ENCODE measurements around the gene KIR3DL3. TPM values are rescaled to one million over a fixed set of nuclear protein-coding genes. Genes with fewer than 3 reads are reported as not detected.
"Not testable (repeated sequence)": the region's sequence is repeated elsewhere in the genome, so short reads cannot be mapped to it uniquely, and the experiment has no call there.

The KIR3DL3 gene
- total RNA-seq, 1 donor: not detected

DNA sequence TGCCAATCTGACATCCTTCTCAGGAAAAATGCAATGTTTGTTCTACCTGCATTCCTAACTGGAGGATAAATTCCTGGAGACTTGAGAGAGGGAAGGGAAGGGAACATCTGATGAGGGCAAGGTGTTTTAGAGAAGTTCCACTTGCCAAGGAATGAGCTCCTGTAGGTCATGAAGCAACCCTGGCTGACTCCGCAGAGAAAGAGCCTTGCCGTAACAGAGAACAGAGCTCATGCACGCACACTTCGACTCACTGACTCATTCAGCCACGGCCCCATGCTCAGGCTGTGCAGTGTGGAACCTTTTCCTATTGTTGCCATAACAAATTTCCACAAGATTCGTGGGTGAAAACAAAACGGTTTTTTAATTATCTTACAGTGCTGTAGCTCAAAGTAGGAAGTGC is 54.7 kb downstream of the KIR3DL3 start:
- H3K9me3 ChIP-seq (ENCODE audit: low read depth, low read length); H3K4me2 ChIP-seq (ENCODE audit: insufficient read depth, low read length); H3K27ac ChIP-seq (ENCODE audit: low read depth, low read length); H2AFZ ChIP-seq (ENCODE audit: low read length); DNase-seq (ENCODE audit: insufficient read length, low spot score, missing footprints); H3K79me2 ChIP-seq (ENCODE audit: insufficient read depth, low read length); H3K27me3 ChIP-seq (ENCODE audit: insufficient read depth, low read length); H3K36me3 ChIP-seq (ENCODE audit: insufficient read depth, low read length); H4K20me1 ChIP-seq (ENCODE audit: insufficient read depth, low read length); H3K4me1 ChIP-seq (ENCODE audit: insufficient read depth, low read length); H3K4me3 ChIP-seq (ENCODE audit: insufficient read depth, low read length): not testable (repeated sequence)

DNA sequence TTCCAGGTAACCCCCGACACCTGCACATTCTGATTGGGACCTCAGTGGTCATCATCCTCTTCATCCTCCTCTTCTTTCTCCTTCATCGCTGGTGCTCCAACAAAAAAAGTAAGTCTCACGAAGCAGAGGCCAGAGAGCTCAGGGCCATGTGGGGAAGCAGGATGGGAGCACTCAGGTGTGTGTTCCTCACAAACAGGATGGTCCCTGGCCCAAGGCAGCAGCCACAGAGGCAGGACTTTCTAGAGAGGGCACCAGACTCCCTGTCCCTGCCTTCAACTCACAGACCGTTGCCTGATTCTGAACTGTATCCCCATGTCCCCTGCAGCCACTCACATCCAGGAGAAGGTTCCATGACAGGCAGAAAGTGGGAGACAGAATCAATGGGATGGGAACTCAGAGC is 58.7 kb downstream of the KIR3DL3 start:
- not testable (repeated sequence) for H3K9me3 ChIP-seq (ENCODE audit: low read depth, low read length); H3K36me3 ChIP-seq (ENCODE audit: insufficient read depth, low read length); H3K27ac ChIP-seq (ENCODE audit: low read depth, low read length); H3K27me3 ChIP-seq (ENCODE audit: insufficient read depth, low read length); DNase-seq (ENCODE audit: insufficient read length, low spot score, missing footprints); H3K4me2 ChIP-seq (ENCODE audit: insufficient read depth, low read length); H4K20me1 ChIP-seq (ENCODE audit: insufficient read depth, low read length); H3K79me2 ChIP-seq (ENCODE audit: insufficient read depth, low read length); H2AFZ ChIP-seq (ENCODE audit: low read length); H3K4me3 ChIP-seq (ENCODE audit: insufficient read depth, low read length); H3K4me1 ChIP-seq (ENCODE audit: insufficient read depth, low read length)

Small RNA genes lying within 50 kb of the gene (small RNA-seq; reads per million reads assigned to genes)
- gene AC245128.2: not detected
- gene KIR3DP1: not detected

Other genes starting within 250 kb of the KIR3DL3 start
- gene LAIR2, start 221.6 kb upstream of the KIR3DL3 start, total RNA-seq: not detected in 2 replicates
- not detected in 2 replicates for gene LILRA2, start 150.7 kb upstream of the KIR3DL3 start, total RNA-seq
- gene LILRA1, start 130.8 kb upstream of the KIR3DL3 start, total RNA-seq: not detected in 2 replicates
- not detected in 2 replicates for gene LILRB1, start 94.0 kb upstream of the KIR3DL3 start, total RNA-seq
- under 0.01 TPM in 1 of 2 replicates, not detected in the other for gene LILRB4, start 61.5 kb upstream of the KIR3DL3 start, total RNA-seq
- not detected in 2 replicates for gene KIR2DL3, start 14.1 kb downstream of the KIR3DL3 start, total RNA-seq
- gene KIR2DL1, start 45.4 kb downstream of the KIR3DL3 start, total RNA-seq: not detected in 2 replicates
- gene KIR2DL4, start 79.2 kb downstream of the KIR3DL3 start, total RNA-seq: not detected in 2 replicates
- gene KIR3DL1, start 92.0 kb downstream of the KIR3DL3 start, total RNA-seq: not detected in 2 replicates
- not detected in 2 replicates for gene KIR2DS4, start 108.2 kb downstream of the KIR3DL3 start, total RNA-seq
- gene KIR3DL2, start 126.0 kb downstream of the KIR3DL3 start, total RNA-seq: not detected in 2 replicates
- not detected in 2 replicates for gene FCAR, start 149.8 kb downstream of the KIR3DL3 start, total RNA-seq
- gene NCR1, start 181.7 kb downstream of the KIR3DL3 start, total RNA-seq: 0.36 and 0.59 TPM in 2 replicates
- not detected in 2 replicates for gene NLRP7, start 223.1 kb downstream of the KIR3DL3 start, total RNA-seq
- gene NLRP2, start 241.9 kb downstream of the KIR3DL3 start, total RNA-seq: 0.36 and 3.2 TPM in 2 replicates

Measured in osteoblast (primary cell).